ENCODE measurements around the gene CDR2L.

DNA sequence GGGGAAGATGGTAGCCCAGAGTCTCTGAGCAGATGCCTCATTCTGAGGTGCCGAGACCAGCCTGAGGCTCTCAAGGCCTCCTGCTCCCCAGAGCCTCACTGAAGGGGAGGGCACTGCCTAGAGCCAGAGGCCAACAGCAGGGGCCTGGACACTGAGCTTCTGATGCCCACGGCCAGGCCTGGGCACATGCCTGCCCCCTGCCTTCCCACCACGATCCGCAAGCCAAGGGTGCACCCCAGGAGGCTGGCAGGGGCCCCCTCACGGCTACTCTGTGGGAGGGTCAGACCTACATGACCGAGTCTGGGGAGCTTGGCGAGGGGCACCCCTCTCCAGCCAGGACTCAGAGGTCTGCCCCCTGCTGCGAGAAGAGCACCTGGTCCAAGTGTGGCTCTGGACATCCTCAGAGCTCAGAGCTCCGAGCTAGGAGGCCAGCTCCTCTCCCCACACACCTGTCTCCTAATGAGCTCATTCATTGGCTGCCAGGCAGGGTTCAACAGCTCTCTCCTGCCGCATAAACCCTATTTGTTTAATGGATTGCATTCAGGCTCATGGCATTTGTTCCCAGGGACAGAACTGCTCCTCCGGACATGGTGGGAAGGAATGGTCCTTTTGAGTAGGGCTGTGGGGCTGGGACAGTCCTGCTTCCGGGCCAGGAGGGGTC, 37.8 kb upstream of the CDR2L start:
- TF ChIP-seq POLR2A (IDR thresholded peaks at IDR 0.05; ENCODE audit: low read depth, low read length): no peak
- TF ChIP-seq TAF1 (IDR thresholded peaks at IDR 0.05; ENCODE audit: low read depth, low read length): no peak
